NCI-H2171 (cell line): ENCODE measurements around the gene ZXDB.
"Not testable (repeated sequence)": the region's sequence is repeated elsewhere in the genome, so short reads cannot be mapped to it uniquely, and the experiment has no call there.

Source experiments
- DNase-seq: peaks from one replicate; lab custom pipeline; 2025; lab: John Stamatoyannopoulos, UW

Gene ZXDB

GRCh38 chrX:57591284-57592159 is at the start of gene ZXDB:
TSS of gene ZXDB (plus strand) at chrX:57592011. CDS start at chrX:57592049, 38 bp downstream.
- not testable (repeated sequence) for DNase-seq

GRCh38 chrX:57565198-57565597 is 26.6 kb upstream of the ZXDB start:
- no peak for DNase-seq

- DNase-seq: no peak
Observed at GRCh38 chrX:57573754-57574153, 18.1 kb upstream of the ZXDB start.

GRCh38 chrX:57582948-57583347 is 8.9 kb upstream of the ZXDB start:
- DNase-seq: not testable (repeated sequence)

GRCh38 chrX:57583477-57583876 is 8.3 kb upstream of the ZXDB start:
- no peak for DNase-seq

- no peak for DNase-seq
Observed at GRCh38 chrX:57586360-57586759, 5.5 kb upstream of the ZXDB start.

- DNase-seq: no peak
Observed at GRCh38 chrX:57587062-57587461, 4.7 kb upstream of the ZXDB start.

GRCh38 chrX:57587607-57588006 is 4.2 kb upstream of the ZXDB start:
- DNase-seq: no peak

GRCh38 chrX:57592160-57592893 is 516 bp downstream of the ZXDB start:
- peak; percentile 1 for DNase-seq

GRCh38 chrX:57592894-57593215 is 1.0 kb downstream of the ZXDB start:
- not testable (repeated sequence) for DNase-seq

GRCh38 chrX:57595381-57595811 is 3.6 kb downstream of the ZXDB start:
- DNase-seq: no peak

- no peak for DNase-seq
Observed at GRCh38 chrX:57596109-57596508, 4.3 kb downstream of the ZXDB start.

GRCh38 chrX:57596516-57596915 is 4.7 kb downstream of the ZXDB start:
- DNase-seq: no peak

- DNase-seq: no peak
Observed at GRCh38 chrX:57607295-57608187, 15.7 kb downstream of the ZXDB start.

GRCh38 chrX:57613351-57613750 is 21.5 kb downstream of the ZXDB start:
- DNase-seq: not testable (repeated sequence)

GRCh38 chrX:57629438-57629837 is 37.6 kb downstream of the ZXDB start:
- DNase-seq: not testable (repeated sequence)

- no peak for DNase-seq
Observed at GRCh38 chrX:57640674-57641016, 48.8 kb downstream of the ZXDB start.

GRCh38 chrX:57641338-57641737 is 49.5 kb downstream of the ZXDB start:
- no peak for DNase-seq

GRCh38 chrX:57643698-57644097 is 51.9 kb downstream of the ZXDB start:
- no peak for DNase-seq

- DNase-seq: no peak
Observed at GRCh38 chrX:57647020-57647419, 55.2 kb downstream of the ZXDB start.
